GM12878 (cell line): Measurements from ENCODE around the gene SPIRE1. TPM values are rescaled to one million over a fixed set of nuclear protein-coding genes. Genes with fewer than 3 reads are reported as not detected.

Source experiments
- ATAC-seq: fragments of 200-7000 bp; cut with Tn5 transposase; 3 replicates; pipeline ENCODE4 v1.9.1; 2020; ENCODE audit warnings: mild to moderate bottlenecking, moderate library complexity
- BruUV-seq: library from RNA; stranded (reverse); fragments of 400-500 nt; replicated peaks from 2 replicates; lab custom pipeline; 2021; lab: Mats Ljungman, UMichigan
- CTCF ChIA-PET: fragments of 300-600 bp; sonication (Branson Sonifier 250); formaldehyde crosslinking; extraction: SDS; loops from one replicate; lab custom pipeline; 2021; ENCODE audit warnings: inconsistent platforms; lab: Yijun Ruan, JAX
- POLR2A ChIA-PET: fragments of 350-600 bp; formaldehyde crosslinking; extraction: SDS; loops from one replicate; lab custom pipeline; 2021; ENCODE audit warnings: inconsistent platforms; lab: Charles Lee
- RAD21 ChIA-PET: fragments of 300-600 bp; sonication (Branson Sonifier 250); formaldehyde crosslinking; loops from one replicate; lab custom pipeline; 2023; ENCODE audit warnings: antibody characterized with exemption; ENCODE audit not compliant: unreplicated experiment; lab: Charles Lee
- SMC1A ChIA-PET: fragments of 300-600 bp; sonication (Branson Sonifier 250); formaldehyde crosslinking; loops from one replicate; lab custom pipeline; 2023; ENCODE audit not compliant: unreplicated experiment, uncharacterized antibody; lab: Charles Lee
- DNase-seq: peaks from one replicate; pipeline ENCODE4 v3.0.0-alpha.2; 2011; ENCODE audit warnings: low read depth, low spot score
- FAIRE-seq: peaks from 3 replicates; lab custom pipeline; 2011; peaks lifted over from hg19 to GRCh38; lab: Jason Lieb, UNC
- H2AFZ ChIP-seq: 2 replicates; pipeline ENCODE4 v1.6.0; 2011; ENCODE audit warnings: low read depth, low read length, control low read depth; ENCODE audit not compliant: control insufficient read depth
- H3K27ac ChIP-seq: 2 replicates; pipeline ENCODE4 v1.5.1; 2011; ENCODE audit warnings: control low read depth; ENCODE audit not compliant: control insufficient read depth, insufficient read depth
- H3K27me3 ChIP-seq, 2 experiments: replicated peaks in 1 of 2; 2 replicates each; pipeline versions ENCODE4 v1.6.0 to v1.6.1; 2011; ENCODE audit warnings: low read length in 1 of 2; ENCODE audit not compliant: control insufficient read depth in 2 of 2, insufficient read depth in 2 of 2
- H3K36me3 ChIP-seq, 2 experiments: 2 replicates each; pipeline ENCODE4 v1.5.1; 2011; ENCODE audit warnings: low read length in 1 of 2; ENCODE audit not compliant: control insufficient read depth in 2 of 2, insufficient read depth in 2 of 2
- H3K4me1 ChIP-seq: 2 replicates; pipeline ENCODE4 v1.6.1; 2011; ENCODE audit warnings: mild to moderate bottlenecking, low read length, moderate library complexity, mixed read lengths; ENCODE audit not compliant: control insufficient read depth, insufficient read depth
- H3K4me2 ChIP-seq: 2 replicates; pipeline ENCODE4 v1.6.0; 2011; ENCODE audit warnings: control low read depth; ENCODE audit not compliant: control insufficient read depth, insufficient read depth
- H3K4me3 ChIP-seq: fragments of 200-600 bp; sonication (generic); 2 replicates; pipeline ENCODE4 v1.5.1; 2016
- H3K79me2 ChIP-seq: 2 replicates; pipeline ENCODE4 v1.6.0; 2011; ENCODE audit warnings: low read length; ENCODE audit not compliant: control insufficient read depth, insufficient read depth
- H3K9ac ChIP-seq: 2 replicates; pipeline ENCODE4 v1.8.0; 2011; ENCODE audit warnings: low read length, control low read depth, mixed read lengths; ENCODE audit not compliant: control insufficient read depth, insufficient read depth
- H3K9me3 ChIP-seq: replicated peaks from 3 replicates; pipeline ENCODE4 v1.5.1; 2011; ENCODE audit warnings: mild to moderate bottlenecking, low read length; ENCODE audit not compliant: control insufficient read depth, insufficient read depth
- H4K20me1 ChIP-seq: 2 replicates; pipeline ENCODE4 v1.6.0; 2011; ENCODE audit not compliant: control insufficient read depth, insufficient read depth
- E4F1 ChIP-seq: fragments of 450-650 bp; IDR thresholded peaks from 2 replicates; pipeline ENCODE4 v1.6.1; 2018; ENCODE audit warnings: borderline replicate concordance, mild to moderate bottlenecking; ENCODE audit not compliant: partially characterized antibody
- FOXK2 ChIP-seq: fragments of 450-650 bp; IDR thresholded peaks from 2 replicates; pipeline ENCODE4 v1.6.1; 2017; ENCODE audit warnings: mild to moderate bottlenecking, moderate library complexity
- IRF5 ChIP-seq: fragments of 450-650 bp; IDR thresholded peaks from 2 replicates; pipeline ENCODE4 v1.6.1; 2017; ENCODE audit warnings: borderline replicate concordance
- NRF1 ChIP-seq: conservative IDR thresholded peaks from 2 replicates; pipeline ENCODE4 v1.6.1; 2011; ENCODE audit warnings: mild to moderate bottlenecking, low read depth, low read length, improper control_type of control experiment
- RAD21 ChIP-seq: IDR thresholded peaks from 2 replicates; pipeline ENCODE4 v1.6.1; 2011; ENCODE audit warnings: mild to moderate bottlenecking, low read depth, low read length, moderate library complexity; ENCODE audit not compliant: insufficient read depth
- ZBTB4 ChIP-seq: fragments of 450-650 bp; formaldehyde crosslinking; IDR thresholded peaks from 2 replicates; pipeline ENCODE4 v1.4.0; 2022; ENCODE audit warnings: mild to moderate bottlenecking, moderate library complexity
- WGBS: methylation state at CpG from one replicate; pipeline ENCODE4 v1.1.6; 2016; ENCODE audit warnings: low lambda C conversion rate; ENCODE audit not compliant: insufficient replicate concordance, insufficient coverage; ENCODE audit errors: missing lambda C conversion rate; 5-methylcytosine and 5-hydroxymethylcytosine counted together
- in situ Hi-C: fragments of 300-500 bp; cut with MboI; formaldehyde crosslinking; loops from 9 replicates; pipeline ENCODE4 v1.14.3; 2018; ENCODE audit warnings: mixed read lengths
- intact Hi-C: fragments of 100-400 bp; cut with micrococcal nuclease; formaldehyde crosslinking; loops from one replicate; pipeline ENCODE4 v1.14.2; 2022; ENCODE audit not compliant: unreplicated experiment
- polyA plus RNA-seq, 11 experiments: library from polyadenylated mRNA; depleted of rRNA in 4 of 11; unstranded in 6 of 11; stranded (reverse) in 5 of 11; fragments of >200 nt; fragmentation: Nextera tagmentation in 4 of 11; fragmentation: Illumina TruSeq in 1 of 11; extraction: Ambion mirVana in 4 of 11; extraction: Trizol in 1 of 11; gene quantifications; 1 replicate in 1 of 11; 2 replicates in 10 of 11; pipeline versions ENCODE4 v1.2.1 to v1.2.3, GENCODE V29; 2011 to 2016; ENCODE audit warnings: inconsistent platforms in 2 of 11, missing spikeins in 2 of 11, low read depth in 1 of 11
- total RNA-seq, 4 experiments: library from RNA; depleted of rRNA in 3 of 4; stranded (reverse); fragments of >200 nt in 3 of 4; fragmentation: Illumina TruSeq in 1 of 4; extraction: Trizol in 1 of 4; gene quantifications; 2 replicates each; pipeline versions ENCODE4 v1.2.1 to v1.2.3, GENCODE V29; 2013 to 2021

SPIRE1 gene
- total and polyA plus RNA-seq, 10 of the 15 experiments (the other 5 are each of a cell fraction or from before 2014, with no cell fraction given): 0.18 to 9.2 (median 4.3) TPM

GRCh38 chr18:12507007-12507406 is 150.9 kb downstream of the SPIRE1 start:
- no TSS peak for BruUV-seq
- TF ChIP-seq E4F1 (no peak), ZBTB4 (CRISPR knock-in tag) (no peak), IRF5 (no peak), NRF1 (no peak), FOXK2 (no peak), RAD21 (no peak)
- Histone ChIP-seq H3K36me3 (no peaks in the 10 kb centered on the region), H3K27ac (no peak overlapping the region), H3K79me2 (no peaks in the 10 kb centered on the region), H3K9me3 (no peaks in the 10 kb centered on the region), H3K27me3 (no peaks in the 10 kb centered on the region), H3K4me1 (no peaks in the 10 kb centered on the region), H4K20me1 (no peaks in the 10 kb centered on the region), H3K4me3 (no peak overlapping the region), H3K4me2 (no peak overlapping the region), H2AFZ (no peak overlapping the region), H3K9ac (no peak overlapping the region)
- ChIA-PET POLR2A (no interaction called here), RAD21 (no interaction called here), SMC1A (interaction anchor here (0.5 kb wide), 1 partner anchor 226 kb away, joined by 3 read pairs; no protein-coding TSS in a partner anchor), CTCF (interaction anchor here (1.3 to 1.4 kb wide), 2 partner anchors 33 to 34 kb away, joined by 3 read pairs; no protein-coding TSS in a partner anchor)
- in situ Hi-C loops (no loop called here), intact Hi-C loops (no loop called here)
- WGBS: 72% methylated on average over 5 of the region's 5 CpGs
- ATAC-seq (no peak), DNase-seq (no peak), FAIRE-seq (no peak)
